Ramos (cell line): ENCODE results near the gene SMIM1.

Source experiments
- in situ Hi-C: fragments of 300-500 bp; cut with MboI; formaldehyde crosslinking; loops from one replicate; pipeline ENCODE4 v1.14.3; 2022; ENCODE audit warnings: low sequenced_read_pairs; ENCODE audit not compliant: unreplicated experiment

The SMIM1 gene, protein sequence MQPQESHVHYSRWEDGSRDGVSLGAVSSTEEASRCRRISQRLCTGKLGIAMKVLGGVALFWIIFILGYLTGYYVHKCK

DNA sequence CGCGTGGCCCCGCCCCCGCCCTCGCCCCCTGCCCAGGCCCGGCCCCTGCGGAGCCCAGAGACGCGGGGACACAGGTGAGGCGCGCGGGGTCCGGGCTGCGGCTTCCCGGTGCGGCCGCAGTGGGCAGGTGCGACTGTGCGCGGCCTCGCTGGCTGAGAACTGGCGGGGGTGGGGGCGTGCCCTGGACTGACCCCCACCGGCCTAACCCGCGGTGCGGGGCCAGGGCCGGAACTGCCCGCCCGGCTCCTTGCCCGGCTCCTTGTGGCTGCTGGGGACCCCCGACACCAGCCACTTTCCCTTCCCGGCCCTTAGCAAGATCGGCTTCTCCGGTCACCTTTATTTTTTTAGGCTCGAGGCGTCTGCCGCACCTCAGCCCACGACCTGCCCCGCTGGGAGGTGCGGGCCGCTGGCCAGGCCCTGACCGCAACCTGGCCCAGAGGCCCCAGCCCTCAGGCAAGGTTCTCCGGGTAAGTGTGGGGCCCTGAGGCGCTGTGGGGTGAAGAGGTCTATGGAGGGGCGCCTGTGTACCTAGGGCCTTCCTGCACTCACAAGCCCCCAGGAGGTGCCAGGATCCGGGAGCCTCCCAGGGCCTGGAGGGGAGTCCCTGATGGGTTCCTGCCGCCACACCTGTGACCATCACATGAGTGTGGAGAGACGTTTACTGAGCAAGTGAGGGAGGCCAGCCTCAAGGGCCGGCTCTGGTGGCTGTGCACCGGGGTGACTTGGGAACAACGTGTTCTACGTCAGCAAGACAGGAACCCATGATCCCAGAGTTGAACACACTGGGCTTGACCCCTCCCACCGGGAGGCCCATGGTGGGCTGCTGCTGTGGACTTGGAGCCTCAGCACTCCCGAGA is at the start of gene SMIM1:
Gene SMIM1 (plus strand): TSS at position 35 of the 857 bp plus-strand sequence. CDS start 2,625 bp downstream, outside the sequence.
- in situ Hi-C loops = no loop called here

DNA sequence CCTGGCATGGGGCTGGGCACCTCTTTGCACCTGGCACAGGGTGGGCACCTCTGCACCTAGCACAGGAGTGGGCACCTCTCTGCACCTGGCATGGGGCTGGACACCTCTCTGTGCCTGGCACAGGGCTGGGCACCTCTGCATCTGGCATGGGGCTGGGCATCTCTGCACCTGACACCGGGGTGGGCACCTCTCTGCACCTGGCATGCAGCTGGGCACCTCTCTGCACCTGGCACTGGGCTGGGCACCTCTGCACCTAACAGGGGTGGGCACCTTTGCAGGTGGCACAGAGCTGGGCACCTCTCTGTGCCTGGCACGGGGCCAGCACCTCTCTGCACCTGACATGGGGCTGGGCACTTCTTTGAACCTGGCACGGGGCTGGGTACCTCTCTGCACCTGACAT is 49.7 kb upstream of the SMIM1 start:
- in situ Hi-C loops = loop anchor here (5.0 to 10.0 kb wide), 2 partner anchors 98 to 156 kb away; partner anchors contain the start of gene TPRG1L

DNA sequence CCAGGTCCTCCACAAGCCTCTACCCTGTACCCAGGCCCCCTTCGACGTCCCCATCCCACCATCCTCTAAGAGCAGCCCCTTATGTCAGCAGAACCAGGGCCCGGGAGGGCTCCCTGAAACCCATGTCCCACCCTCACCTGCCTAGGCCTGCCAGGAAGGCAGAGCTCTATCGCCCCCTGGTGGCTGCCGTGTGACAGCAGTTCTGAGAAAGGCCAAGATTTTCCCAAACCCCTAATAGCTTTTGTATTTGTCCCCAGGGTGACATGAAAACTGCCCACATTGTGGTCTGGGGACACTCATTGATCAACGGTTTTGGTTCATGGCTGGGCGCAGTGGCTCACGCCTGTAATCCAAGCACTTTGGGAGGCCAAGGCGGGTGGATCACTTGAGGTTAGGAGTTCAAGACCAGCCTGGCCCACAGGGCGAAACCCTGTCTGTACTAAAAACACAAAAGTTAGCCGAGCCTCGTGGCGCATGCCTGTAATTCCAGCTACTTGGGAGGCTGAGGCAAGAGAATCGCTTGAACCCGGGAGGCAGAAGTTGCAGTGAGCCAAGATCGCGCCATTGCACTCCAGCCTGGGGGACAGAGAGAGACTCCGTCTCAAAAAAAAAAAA is 48.0 kb upstream of the SMIM1 start:
- in situ Hi-C loops = loop anchor here (5.0 to 10.0 kb wide), 2 partner anchors 100 to 157 kb away; partner anchors contain the start of gene TPRG1L

DNA sequence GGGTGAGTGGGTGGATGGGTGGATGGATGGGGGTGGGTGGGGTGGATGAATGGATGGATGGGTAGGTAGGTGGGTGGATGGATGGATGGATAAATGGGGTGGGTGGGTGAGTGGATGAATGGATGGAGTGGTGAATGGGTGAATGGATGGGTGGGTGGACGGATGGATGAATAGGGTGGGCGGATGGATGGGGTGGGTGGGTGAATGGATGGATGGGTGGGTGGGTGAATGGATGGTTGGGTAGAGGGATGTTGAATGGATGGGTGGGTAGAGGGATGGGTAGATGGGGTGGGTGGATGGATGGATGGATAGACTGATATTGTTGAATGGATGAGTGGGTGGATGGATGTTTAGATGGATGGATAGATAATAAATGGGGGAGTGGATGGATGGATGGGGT is 47.2 kb upstream of the SMIM1 start:
- in situ Hi-C loops = loop anchor here (10.0 kb wide), 1 partner anchor 101 kb away; the partner anchor contains the start of gene TPRG1L

DNA sequence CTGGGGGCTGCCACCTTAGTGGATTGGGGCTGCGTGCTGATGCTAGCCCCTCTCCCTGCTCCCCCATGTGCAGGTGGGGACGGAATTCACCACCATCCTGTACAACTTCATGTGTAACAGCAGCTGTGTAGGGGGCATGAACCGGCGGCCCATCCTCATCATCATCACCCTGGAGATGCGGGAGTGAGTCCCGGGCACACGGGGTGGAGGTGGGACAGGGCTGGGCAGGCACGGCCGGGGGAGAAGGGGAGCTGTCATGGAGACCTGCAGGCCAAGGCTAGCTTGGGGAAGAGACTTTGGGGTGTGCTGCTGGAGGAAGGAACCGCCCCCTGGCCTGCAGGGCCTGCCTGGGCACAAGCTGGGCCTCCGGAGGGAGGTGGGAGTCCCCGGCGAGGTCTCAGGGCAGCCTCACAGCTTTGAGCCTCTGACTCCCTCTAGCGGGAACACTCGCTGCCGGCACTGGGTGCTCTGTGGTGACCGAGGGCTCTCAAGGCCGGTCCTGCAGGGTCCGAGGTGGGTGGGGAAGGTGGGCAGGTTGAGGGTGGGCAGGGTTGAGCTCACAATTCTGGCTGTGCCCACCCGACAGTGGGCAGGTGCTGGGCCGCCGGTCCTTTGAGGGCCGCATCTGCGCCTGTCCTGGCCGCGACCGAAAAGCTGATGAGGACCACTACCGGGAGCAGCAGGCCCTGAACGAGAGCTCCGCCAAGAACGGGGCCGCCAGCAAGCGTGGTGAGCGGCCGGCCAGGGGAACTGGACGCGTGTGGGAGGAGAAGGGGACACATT is 45.3 kb upstream of the SMIM1 start:
- in situ Hi-C loops = loop anchor here (10.0 kb wide), 1 partner anchor 102 kb away; the partner anchor contains the start of gene TPRG1L

DNA sequence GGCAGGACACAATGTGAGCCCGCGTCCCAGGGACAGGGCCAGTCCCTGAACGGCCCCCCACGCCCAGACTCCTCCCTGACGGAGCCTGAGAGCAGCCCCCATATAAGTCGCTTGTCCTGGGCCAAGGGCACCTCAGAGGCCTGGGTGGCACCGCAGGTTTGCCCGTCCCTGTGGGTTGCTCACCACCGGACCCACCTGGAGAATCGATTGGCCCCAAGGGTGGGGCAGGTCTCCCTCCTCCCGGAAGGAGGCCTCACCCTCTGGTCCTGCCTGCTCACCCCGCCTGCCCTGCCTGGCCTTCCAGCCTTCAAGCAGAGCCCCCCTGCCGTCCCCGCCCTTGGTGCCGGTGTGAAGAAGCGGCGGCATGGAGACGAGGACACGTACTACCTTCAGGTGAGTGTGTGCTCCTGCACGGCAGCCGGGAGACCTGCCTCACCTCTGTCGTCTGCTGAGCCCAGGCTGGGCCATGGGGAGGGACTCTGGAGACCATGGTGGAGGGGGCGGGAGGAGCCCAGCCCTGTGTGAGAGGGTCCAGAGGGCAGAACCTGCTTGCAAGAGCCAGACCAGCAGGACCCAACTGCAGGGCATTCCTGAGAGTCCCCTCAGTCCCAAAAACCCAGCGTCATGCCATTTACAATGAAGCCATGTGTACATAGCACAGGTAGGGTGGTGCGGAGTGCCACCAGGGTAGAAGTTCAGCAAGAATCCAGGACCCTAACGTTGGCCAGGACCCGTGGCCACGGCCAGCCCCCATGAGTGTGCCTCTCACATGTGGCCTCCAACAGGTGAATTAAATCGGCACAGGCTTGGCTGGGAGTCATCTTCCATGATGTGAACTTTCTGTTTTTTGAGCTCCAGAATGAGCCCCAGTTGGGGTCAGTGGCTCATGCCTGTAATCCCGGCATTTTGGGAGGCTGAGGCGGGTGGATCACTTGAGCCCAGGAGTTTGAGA is 44.4 kb upstream of the SMIM1 start:
- in situ Hi-C loops = loop anchor here (10.0 kb wide), 1 partner anchor 103 kb away; the partner anchor contains the start of gene TPRG1L

DNA sequence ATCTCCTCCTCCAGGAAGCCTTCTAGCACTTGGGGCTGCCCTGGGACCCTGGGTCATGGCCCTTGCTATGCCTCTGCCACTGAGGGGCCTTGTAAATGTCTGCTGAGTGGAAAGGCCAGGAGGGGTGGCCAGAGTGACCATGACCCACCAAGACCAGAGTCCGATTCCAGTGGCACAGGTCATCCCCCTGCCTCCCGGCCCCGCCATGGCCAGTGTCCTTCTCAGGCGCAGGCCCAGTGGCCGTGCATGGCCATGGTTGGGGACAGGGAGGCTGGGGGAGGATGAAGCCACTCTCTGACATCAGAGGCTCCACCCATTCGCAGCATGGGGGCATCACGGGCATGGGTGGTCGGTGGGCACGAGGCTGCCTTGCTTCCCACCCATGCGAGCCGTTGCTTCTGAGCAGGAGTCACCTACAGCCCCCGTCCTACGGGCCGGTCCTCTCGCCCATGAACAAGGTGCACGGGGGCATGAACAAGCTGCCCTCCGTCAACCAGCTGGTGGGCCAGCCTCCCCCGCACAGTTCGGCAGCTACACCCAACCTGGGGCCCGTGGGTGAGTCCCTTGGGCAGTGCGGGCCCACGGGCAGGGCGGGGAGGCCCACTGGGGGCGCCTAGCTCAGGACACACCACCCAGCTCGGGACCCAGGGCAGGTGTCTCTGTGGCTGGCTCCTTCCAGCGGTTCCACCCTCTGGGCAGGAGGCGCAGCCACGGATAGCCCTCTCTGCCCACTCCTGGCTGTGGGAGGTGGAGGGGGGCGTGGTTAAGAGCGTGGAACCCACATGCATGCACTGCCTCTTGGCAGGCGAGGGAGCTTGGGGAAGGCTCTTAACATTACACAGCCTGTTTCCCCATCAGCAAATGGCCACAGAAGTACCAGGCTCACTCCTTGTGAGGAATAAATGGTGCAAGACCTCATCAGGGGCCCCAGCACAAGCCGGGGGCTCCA is 42.7 kb upstream of the SMIM1 start:
- in situ Hi-C loops = loop anchor here (10.0 kb wide), 1 partner anchor 105 kb away; the partner anchor contains the start of gene TPRG1L

DNA sequence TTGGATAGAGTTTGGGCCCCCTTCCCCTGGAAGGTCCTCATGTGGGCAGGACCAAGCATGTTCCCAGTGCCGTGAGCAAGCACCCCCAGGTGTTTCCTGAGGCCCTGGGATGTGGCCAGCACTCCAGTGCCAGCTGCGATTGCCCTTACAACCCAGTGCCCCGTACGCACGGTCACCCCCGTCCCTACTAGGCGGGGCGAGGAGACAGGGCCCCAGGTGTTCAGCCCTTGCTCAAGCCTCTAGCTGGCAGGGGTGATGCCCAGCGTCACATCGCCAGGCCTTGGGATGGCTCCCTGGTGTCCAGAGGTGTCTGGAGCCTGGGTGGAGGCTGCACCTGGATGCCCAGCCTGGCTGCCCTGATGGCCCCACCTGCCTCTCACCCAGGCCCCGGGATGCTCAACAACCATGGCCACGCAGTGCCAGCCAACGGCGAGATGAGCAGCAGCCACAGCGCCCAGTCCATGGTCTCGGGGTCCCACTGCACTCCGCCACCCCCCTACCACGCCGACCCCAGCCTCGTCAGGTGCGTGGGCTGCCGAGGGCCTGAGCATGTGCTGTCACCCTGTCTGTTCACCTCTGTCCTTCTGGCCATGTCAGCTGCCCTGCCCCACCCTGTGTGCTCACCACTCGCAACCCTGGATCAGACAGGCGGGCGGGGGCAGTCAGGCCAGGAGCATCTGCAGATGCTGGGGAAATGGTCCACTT is 41.9 kb upstream of the SMIM1 start:
- in situ Hi-C loops = no loop called here

DNA sequence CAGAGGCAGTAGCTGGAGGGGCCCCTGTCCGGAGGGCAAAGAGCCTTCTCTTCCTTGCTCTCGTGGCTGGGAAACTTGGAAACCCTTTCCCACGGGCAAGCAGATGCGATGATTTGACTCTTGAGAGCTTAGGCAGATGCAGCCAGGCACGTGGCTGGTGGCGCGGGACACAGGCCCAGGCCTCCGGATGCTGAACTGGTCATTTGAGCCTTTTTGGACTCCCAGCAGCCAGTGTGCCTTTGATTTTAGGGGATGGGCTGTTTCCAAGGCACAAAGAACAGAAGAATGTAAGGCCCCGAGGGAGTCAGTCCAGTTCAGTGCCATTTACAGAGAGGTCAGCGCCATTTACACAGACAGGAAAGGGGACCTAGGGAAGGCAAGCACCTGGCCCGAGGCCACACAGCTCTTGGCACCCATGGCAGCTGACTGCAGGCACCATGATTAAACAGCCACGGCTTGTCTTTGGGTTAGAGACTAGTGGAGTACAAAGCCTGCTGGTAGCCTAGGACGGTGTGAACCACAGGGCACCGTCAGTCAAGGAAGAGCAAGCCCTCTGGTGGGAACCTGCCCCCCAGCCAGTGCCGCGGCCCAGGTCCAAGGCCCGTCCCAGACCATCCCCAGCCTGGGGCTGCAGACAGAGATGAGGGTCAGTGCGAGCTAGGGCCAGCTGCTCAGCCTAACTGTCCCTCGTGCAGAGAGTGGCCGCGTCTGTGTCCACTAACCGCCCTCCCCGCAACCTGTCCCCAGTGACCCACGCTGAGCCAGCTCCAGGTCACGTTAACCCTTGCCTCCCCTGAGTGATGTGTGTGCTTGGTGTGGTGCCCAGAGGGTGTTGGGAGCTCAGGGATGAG is 40.7 kb upstream of the SMIM1 start:
- in situ Hi-C loops = no loop called here

DNA sequence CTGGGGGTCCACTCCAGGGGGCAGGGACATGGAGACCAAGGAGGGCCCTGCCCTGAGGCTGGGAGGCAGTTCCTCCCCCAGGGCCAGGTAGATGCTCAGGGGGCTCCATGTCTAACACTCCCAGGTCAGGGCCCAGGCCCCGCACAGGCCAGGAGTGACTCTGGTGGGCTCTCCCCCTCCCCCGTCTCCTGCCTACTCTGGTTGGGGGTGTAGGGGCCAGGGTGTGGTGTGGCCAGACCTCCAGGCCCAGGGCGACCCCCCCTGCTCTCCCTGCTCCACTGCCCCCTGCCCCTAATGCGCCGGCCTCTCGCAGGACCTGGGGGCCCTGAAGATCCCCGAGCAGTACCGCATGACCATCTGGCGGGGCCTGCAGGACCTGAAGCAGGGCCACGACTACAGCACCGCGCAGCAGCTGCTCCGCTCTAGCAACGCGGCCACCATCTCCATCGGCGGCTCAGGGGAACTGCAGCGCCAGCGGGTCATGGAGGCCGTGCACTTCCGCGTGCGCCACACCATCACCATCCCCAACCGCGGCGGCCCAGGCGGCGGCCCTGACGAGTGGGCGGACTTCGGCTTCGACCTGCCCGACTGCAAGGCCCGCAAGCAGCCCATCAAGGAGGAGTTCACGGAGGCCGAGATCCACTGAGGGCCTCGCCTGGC is 40.0 kb upstream of the SMIM1 start:
- in situ Hi-C loops = no loop called here

DNA sequence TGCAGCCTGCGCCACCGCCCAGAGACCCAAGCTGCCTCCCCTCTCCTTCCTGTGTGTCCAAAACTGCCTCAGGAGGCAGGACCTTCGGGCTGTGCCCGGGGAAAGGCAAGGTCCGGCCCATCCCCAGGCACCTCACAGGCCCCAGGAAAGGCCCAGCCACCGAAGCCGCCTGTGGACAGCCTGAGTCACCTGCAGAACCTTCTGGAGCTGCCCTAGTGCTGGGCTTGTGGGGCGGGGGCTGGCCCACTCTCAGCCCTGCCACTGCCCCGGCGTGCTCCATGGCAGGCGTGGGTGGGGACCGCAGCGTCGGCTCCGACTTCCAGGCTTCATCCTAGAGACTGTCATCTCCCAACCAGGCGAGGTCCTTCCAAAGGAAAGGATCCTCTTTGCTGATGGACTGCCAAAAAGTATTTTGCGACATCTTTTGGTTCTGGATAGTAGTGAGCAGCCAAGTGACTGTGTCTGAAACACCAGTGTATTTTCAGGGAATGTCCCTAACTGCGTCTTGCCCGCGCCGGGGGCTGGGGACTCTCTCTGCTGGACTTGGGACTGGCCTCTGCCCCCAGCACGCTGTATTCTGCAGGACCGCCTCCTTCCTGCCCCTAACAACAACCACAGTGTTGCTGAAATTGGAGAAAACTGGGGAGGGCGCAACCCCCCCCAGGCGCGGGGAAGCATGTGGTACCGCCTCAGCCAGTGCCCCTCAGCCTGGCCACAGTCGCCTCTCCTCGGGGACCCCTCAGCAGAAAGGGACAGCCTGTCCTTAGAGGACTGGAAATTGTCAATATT is 39.3 kb upstream of the SMIM1 start:
- in situ Hi-C loops = no loop called here

DNA sequence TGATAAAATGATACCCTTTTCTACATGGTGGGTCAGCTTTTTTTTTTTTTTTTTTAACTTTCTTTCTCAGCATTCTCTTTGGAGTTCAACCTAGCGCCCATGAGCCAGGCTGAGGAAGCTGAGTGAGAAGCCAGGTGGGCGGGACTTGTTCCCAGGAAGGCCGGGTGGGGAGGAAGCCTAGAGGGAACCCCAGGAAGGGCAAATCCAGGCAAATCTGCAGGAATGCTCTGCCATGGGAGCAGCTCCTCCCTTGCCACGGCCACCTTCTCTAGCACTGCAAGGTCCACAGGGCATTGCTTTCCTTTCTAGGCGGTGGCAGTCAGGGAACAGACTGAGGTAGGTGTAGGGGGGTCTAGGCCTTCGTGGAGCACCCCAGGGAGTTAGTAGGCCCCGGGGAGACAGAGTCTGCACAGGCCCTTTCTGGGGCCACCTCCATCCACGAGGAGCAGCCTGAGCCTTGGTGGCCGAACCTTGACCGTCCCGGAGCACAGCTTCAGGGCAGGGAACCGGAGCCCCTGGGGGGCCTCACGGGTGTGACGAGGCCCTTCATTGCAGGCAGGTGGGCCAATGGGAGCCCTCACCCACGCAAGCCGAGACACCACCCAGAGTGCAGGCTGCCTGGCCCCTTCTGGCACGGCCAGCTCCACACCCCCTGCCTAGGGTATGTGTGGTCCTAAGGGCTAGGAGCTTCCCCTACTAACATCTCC is 38.5 kb upstream of the SMIM1 start:
- in situ Hi-C loops = no loop called here

DNA sequence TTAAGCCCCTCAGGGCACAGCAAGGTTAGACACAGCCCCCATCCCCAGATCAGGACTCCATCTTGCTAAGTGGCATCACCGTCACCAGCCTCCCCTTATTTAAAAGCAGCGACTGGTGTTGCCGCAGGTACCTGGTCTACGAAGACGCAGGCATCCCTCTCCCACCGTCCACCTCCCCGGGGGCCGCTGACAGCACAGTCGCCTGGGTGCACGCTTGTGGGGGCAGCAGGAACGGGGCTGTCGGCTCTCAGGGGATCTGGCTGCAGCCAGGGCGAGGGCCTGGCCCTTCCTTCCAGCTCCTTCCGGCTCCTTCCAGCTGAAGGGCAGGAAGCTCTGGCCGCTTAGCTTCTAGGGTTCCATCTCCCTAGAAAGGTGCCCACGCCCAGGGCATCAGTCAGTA is 37.9 kb upstream of the SMIM1 start:
- in situ Hi-C loops = no loop called here

DNA sequence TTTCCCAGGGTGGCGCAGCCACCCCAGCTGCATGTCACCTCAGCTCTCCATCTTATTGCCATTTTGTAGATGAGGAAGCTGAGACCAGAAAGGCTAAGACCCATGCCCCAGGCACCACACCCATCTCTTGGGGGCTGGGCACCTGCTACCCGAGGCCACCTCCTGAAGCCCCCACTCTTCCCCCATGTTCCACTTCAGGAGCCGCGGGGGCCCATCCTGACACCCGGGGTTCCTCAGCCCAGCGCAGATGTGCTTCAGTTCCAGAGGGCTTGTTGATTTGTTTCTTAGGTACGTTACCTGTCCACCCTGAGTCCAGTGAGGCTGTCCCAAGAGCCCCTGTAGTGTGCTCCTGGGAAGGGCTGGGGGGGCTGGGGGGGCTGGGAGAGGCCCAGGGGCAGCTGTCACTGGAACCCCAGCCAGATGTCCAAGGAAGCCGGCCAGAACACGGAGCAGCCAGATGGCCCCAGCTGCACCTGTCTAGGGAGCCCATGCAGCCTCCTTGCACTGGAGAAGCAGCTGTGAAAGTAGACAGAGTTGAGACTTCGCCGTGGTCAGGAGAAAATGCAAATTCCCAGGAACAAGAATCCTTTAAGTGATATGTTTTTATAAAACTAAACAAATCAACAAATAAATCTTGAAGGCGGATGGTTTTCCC is 37.4 kb upstream of the SMIM1 start:
- in situ Hi-C loops = no loop called here
